IMR-90 (cell line): ENCODE data around the gene RHPN2.

Experiments
- BHLHE40 ChIP-seq: fragments of 150-350 bp; IDR thresholded peaks from 2 replicates; pipeline ENCODE4 v1.6.1; 2016; ENCODE audit warnings: mild to moderate bottlenecking, low read depth, low read length
- CEBPB ChIP-seq: IDR thresholded peaks from 2 replicates; pipeline ENCODE4 v1.6.1; 2012; ENCODE audit warnings: low read depth, low read length, improper control_type of control experiment
- CTCF ChIP-seq: conservative IDR thresholded peaks from 2 replicates; pipeline ENCODE4 v1.5.1; 2012; ENCODE audit warnings: mild to moderate bottlenecking, low read depth, low read length, improper control_type of control experiment
- MAFK ChIP-seq: IDR thresholded peaks from 2 replicates; pipeline ENCODE4 v1.6.1; 2012; ENCODE audit warnings: low read depth, low read length, improper control_type of control experiment
- NFE2L2 ChIP-seq: fragments of 150-350 bp; IDR thresholded peaks from 2 replicates; pipeline ENCODE4 v1.6.1; 2016; ENCODE audit warnings: low read depth, mild to moderate bottlenecking, low read length
- POLR2A ChIP-seq: IDR thresholded peaks from 2 replicates; pipeline ENCODE4 v1.6.1; 2012; ENCODE audit warnings: mild to moderate bottlenecking, low read depth, low read length
- RCOR1 ChIP-seq: IDR thresholded peaks from 2 replicates; pipeline ENCODE4 v1.6.1; 2012; ENCODE audit warnings: mild to moderate bottlenecking, low read length, improper control_type of control experiment; ENCODE audit not compliant: insufficient replicate concordance
- RFX5 ChIP-seq: IDR thresholded peaks from 2 replicates; pipeline ENCODE4 v1.8.0; 2012; ENCODE audit warnings: low read depth, mild to moderate bottlenecking, low read length, moderate library complexity
- SMC3 ChIP-seq: fragments of 150-350 bp; IDR thresholded peaks from 2 replicates; pipeline ENCODE4 v1.6.1; 2016; ENCODE audit warnings: low read depth, mild to moderate bottlenecking, antibody characterized with exemption, low read length, moderate library complexity
- USF2 ChIP-seq: fragments of 150-350 bp; IDR thresholded peaks from 2 replicates; pipeline ENCODE4 v1.6.1; 2017; ENCODE audit warnings: mild to moderate bottlenecking, antibody characterized with exemption, low read length, low read depth

- TF ChIP-seq POLR2A (no peak), CTCF (no peak), BHLHE40 (no peak), CEBPB (no peak), MAFK (no peak), NFE2L2 (no peak), RCOR1 (no peak), USF2 (no peak), SMC3 (no peak), RFX5 (no peak)
Observed at GRCh38 chr19:32969549-32969948, 95.1 kb downstream of the RHPN2 start.
